HepG2 (cell line): Measurements from ENCODE around the gene FAM210A. TPM values are rescaled to one million over a fixed set of nuclear protein-coding genes. Genes with fewer than 3 reads are reported as not detected.

ENCODE experiments used
- ATAC-seq: fragments of 200-7000 bp; cut with Tn5 transposase; 3 replicates; pipeline ENCODE4 v1.9.1; 2020; ENCODE audit warnings: mild to moderate bottlenecking, moderate library complexity
- BruUV-seq: library from RNA; stranded (reverse); fragments of 400-500 nt; replicated peaks from 2 replicates; lab custom pipeline; 2021; lab: Mats Ljungman, UMichigan
- CTCF ChIA-PET: fragments of 300-600 bp; formaldehyde crosslinking; extraction: SDS; loops from one replicate; lab custom pipeline; 2021; ENCODE audit warnings: low total read pairs, inconsistent platforms, low intra/inter-chr PET ratio; lab: Yijun Ruan, JAX
- POLR2A ChIA-PET: fragments of 350-600 bp; sonication (Branson Sonifier 250); formaldehyde crosslinking; loops from one replicate; lab custom pipeline; 2020; ENCODE audit warnings: antibody characterized with exemption, inconsistent platforms; lab: Yijun Ruan, JAX
- DNase-seq: peaks from one replicate; pipeline ENCODE4 v3.0.0-alpha.2; 2015; ENCODE audit warnings: low spot score
- FAIRE-seq: peaks from 3 replicates; lab custom pipeline; 2011; peaks lifted over from hg19 to GRCh38; lab: Jason Lieb, UNC
- H2AFZ ChIP-seq: one replicate; pipeline ENCODE4 v1.6.1; 2011; ENCODE audit warnings: low read length, inconsistent platforms
- H3K27ac ChIP-seq: fragments of 300-600 bp; 3 replicates; pipeline ENCODE4 v1.8.0; 2011; ENCODE audit warnings: mixed run types, mild to moderate bottlenecking, mixed read lengths, low read length, inconsistent platforms; ENCODE audit not compliant: insufficient read depth; ENCODE audit errors: extremely low read length
- H3K27me3 ChIP-seq, 2 experiments: fragments of 200-600 bp in 1 of 2; 2 replicates in 1 of 2; 3 replicates in 1 of 2; pipeline versions ENCODE4 v1.6.0 to v1.8.0; 2011; ENCODE audit warnings: low read length in 2 of 2, mild to moderate bottlenecking in 2 of 2, moderate library complexity in 2 of 2, inconsistent platforms in 1 of 2; ENCODE audit not compliant: insufficient read depth in 2 of 2, control insufficient read depth in 1 of 2
- H3K36me3 ChIP-seq, 2 experiments: fragments of 200-600 bp in 1 of 2; replicated peaks in 1 of 2; 2 replicates in 1 of 2; 3 replicates in 1 of 2; pipeline versions ENCODE4 v1.5.1 to v1.8.0; 2011; ENCODE audit warnings: low read length in 2 of 2, inconsistent platforms in 1 of 2; ENCODE audit not compliant: insufficient read depth in 2 of 2, control insufficient read depth in 1 of 2
- H3K4me1 ChIP-seq: 2 replicates; pipeline ENCODE4 v1.5.1; 2012; ENCODE audit warnings: low read length, inconsistent platforms; ENCODE audit not compliant: insufficient read depth
- H3K4me2 ChIP-seq: 2 replicates; pipeline ENCODE4 v1.6.0; 2011; ENCODE audit warnings: low read depth, low read length, inconsistent platforms
- H3K4me3 ChIP-seq, 3 experiments: fragments of 200-600 bp in 1 of 3; sonication (generic), shearing (Covaris generic) in 1 of 3; replicated peaks in 1 of 3; 2 replicates each; pipeline ENCODE4 v1.5.1; 2011 to 2016; ENCODE audit warnings: low read length in 3 of 3, inconsistent platforms in 2 of 3, low read depth in 2 of 3, mild to moderate bottlenecking in 2 of 3, control low read depth in 1 of 3, mixed read lengths in 1 of 3; ENCODE audit not compliant: insufficient read depth in 1 of 3
- H3K79me2 ChIP-seq: one replicate; pipeline ENCODE4 v1.6.1; 2011; ENCODE audit warnings: low read length, inconsistent platforms; ENCODE audit not compliant: insufficient read depth
- H3K9ac ChIP-seq: 2 replicates; pipeline ENCODE4 v1.6.0; 2011; ENCODE audit warnings: mild to moderate bottlenecking, low read depth, low read length, inconsistent platforms; ENCODE audit not compliant: insufficient read depth
- H3K9me3 ChIP-seq: 2 replicates; pipeline ENCODE4 v1.5.1; 2012; ENCODE audit warnings: mild to moderate bottlenecking, low read length
- H4K20me1 ChIP-seq: 2 replicates; pipeline ENCODE4 v1.6.0; 2011; ENCODE audit warnings: inconsistent platforms, mild to moderate bottlenecking, low read length, moderate library complexity; ENCODE audit not compliant: insufficient read depth
- MIER3 ChIP-seq: IDR thresholded peaks from 2 replicates; pipeline ENCODE4 v1.6.1; 2016; ENCODE audit warnings: missing compliant biosample characterization, borderline replicate concordance
- PHF20 ChIP-seq: sonication (generic); formaldehyde crosslinking; IDR thresholded peaks from 2 replicates; pipeline ENCODE4 v1.5.0; 2020; ENCODE audit warnings: mild to moderate bottlenecking, missing genetic modification reagents
- ZFP82 ChIP-seq: sonication (generic); formaldehyde crosslinking; IDR thresholded peaks from 2 replicates; pipeline ENCODE4 v1.5.1; 2020; ENCODE audit warnings: mild to moderate bottlenecking, missing genetic modification reagents, borderline replicate concordance
- ZNF10 ChIP-seq: sonication (generic); formaldehyde crosslinking; IDR thresholded peaks from 2 replicates; pipeline ENCODE4 v1.4.0; 2020; ENCODE audit warnings: mild to moderate bottlenecking, low read depth, missing genetic modification reagents, borderline replicate concordance
- ZNF335 ChIP-seq: sonication (generic); formaldehyde crosslinking; IDR thresholded peaks from 2 replicates; pipeline ENCODE4 v1.4.0; 2020; ENCODE audit warnings: missing genetic modification reagents
- ZNF615 ChIP-seq: sonication (generic); formaldehyde crosslinking; IDR thresholded peaks from 2 replicates; pipeline ENCODE4 v1.5.0; 2020; ENCODE audit warnings: mild to moderate bottlenecking, missing genetic modification reagents, borderline replicate concordance
- ZNF772 ChIP-seq: sonication (generic); formaldehyde crosslinking; IDR thresholded peaks from 2 replicates; pipeline ENCODE4 v1.5.0; 2020; ENCODE audit warnings: mild to moderate bottlenecking, missing genetic modification reagents
- ZNF850 ChIP-seq: sonication (generic); formaldehyde crosslinking; conservative IDR thresholded peaks from 2 replicates; pipeline ENCODE4 v1.9.0; 2021; ENCODE audit warnings: mild to moderate bottlenecking, missing genetic modification reagents
- WGBS: methylation state at CpG from one replicate; pipeline ENCODE4 v1.1.6; 2017; ENCODE audit warnings: low lambda C conversion rate; 5-methylcytosine and 5-hydroxymethylcytosine counted together
- in situ Hi-C: cut with HindIII; loops from 2 replicates; pipeline ENCODE4 v1.10.0; 2017; ENCODE audit warnings: low pct_unique_long_range_greater_than_20kb; ENCODE audit not compliant: extremely low pct_ligation_motif_present
- intact Hi-C: fragments of 100-400 bp; cut with micrococcal nuclease; formaldehyde crosslinking; loops from one replicate; pipeline ENCODE4 v1.10.0; 2022; ENCODE audit not compliant: unreplicated experiment
- polyA plus RNA-seq, 8 experiments: library from polyadenylated mRNA; depleted of rRNA in 3 of 8; stranded (reverse) in 7 of 8; unstranded in 1 of 8; fragments of >200 nt; fragmentation: Illumina TruSeq in 4 of 8; extraction: Trizol in 4 of 8; gene quantifications; 2 replicates each; pipeline versions ENCODE4 v1.2.1 to v1.2.3, GENCODE V29; 2011 to 2016; ENCODE audit warnings: low read depth in 4 of 8, missing spikeins in 1 of 8, mixed read lengths in 1 of 8; ENCODE audit not compliant: insufficient read depth in 1 of 8
- total RNA-seq, 5 experiments: library from RNA; depleted of rRNA; stranded (reverse); fragments of >200 nt; fragmentation: Illumina TruSeq; extraction: Trizol; gene quantifications; 2 replicates each; pipeline ENCODE4 v1.2.3, GENCODE V29; 2016; ENCODE audit warnings: low read depth in 1 of 5
- TF ChIP-seq, protein P1 (sequence below): sonication (generic); formaldehyde crosslinking; IDR thresholded peaks from 2 replicates; pipeline ENCODE4 v1.8.0; 2022; ENCODE audit warnings: mild to moderate bottlenecking, missing genetic modification reagents, moderate library complexity
- TF ChIP-seq, protein P2 (sequence below): sonication (generic); formaldehyde crosslinking; IDR thresholded peaks from one replicate; pipeline ENCODE4 v1.5.1; 2020; ENCODE audit warnings: mild to moderate bottlenecking, missing genetic modification reagents; ENCODE audit errors: not compliant biosample characterization

Gene FAM210A
- total and polyA plus RNA-seq, 2 of the 13 experiments (the other 11 are each of a cell fraction or from before 2014, with no cell fraction given), result 33.2 to 37.5 TPM

DNA sequence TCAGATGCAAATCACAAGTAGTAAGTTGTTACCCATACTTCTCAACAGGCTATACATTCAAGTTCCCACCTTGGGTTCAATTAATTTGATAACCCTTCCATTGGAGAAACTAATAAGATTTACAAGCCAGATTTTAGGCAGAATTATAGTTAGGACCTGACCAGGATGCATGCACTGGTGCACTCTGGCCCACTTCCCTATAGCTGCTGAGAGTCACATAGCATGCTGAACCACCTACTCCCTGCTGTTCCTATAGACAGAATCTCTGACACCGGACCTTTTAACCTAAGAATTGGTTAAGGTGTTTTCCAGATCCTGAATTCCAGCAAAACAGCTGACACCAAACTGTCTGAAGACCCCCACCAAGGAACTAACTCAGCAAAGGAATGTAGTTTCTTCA, 26.2 kb downstream of the FAM210A start:
- no peaks in the 10 kb centered on the region for H3K27me3 ChIP-seq
- no peak overlapping the region for H3K4me3 ChIP-seq
- peaks cover 91% of the 10 kb centered on the region for H3K79me2 ChIP-seq
- ATAC-seq (no peak), DNase-seq (no peak), FAIRE-seq (no peak)
- 0 out of 2 replicates have a peak, but pooled peaks cover 9% of the 10 kb centered on the region for H4K20me1 ChIP-seq
- no peak overlapping the region for H3K27ac ChIP-seq
- H3K9me3 ChIP-seq, result peaks cover 55% of the 10 kb centered on the region
- no TSS peak for BruUV-seq
- no peaks in the 10 kb centered on the region for H3K4me1 ChIP-seq
- POLR2A ChIA-PET, result interaction anchor here (1.0 kb wide), 1 partner anchor 26 kb away, joined by 3 read pairs; the partner anchor contains the start of genes FAM210A and RNMT
- H2AFZ ChIP-seq, result no peak overlapping the region
- WGBS, result 100% methylated on average over 1 of the region's 1 CpG
- intact Hi-C loops (no loop called here), in situ Hi-C loops (no loop called here)
- H3K4me2 ChIP-seq, result no peak overlapping the region
- TF ChIP-seq ZNF335 (CRISPR knock-in tag) (no peak), ZNF10 (CRISPR knock-in tag) (no peak)
- no peak overlapping the region for H3K9ac ChIP-seq
- peaks cover 5 to 13% of the 10 kb centered on the region in 2 experiments; a peak in 4 of 5 replicates for H3K36me3 ChIP-seq
- CTCF ChIA-PET, result no interaction called here

DNA sequence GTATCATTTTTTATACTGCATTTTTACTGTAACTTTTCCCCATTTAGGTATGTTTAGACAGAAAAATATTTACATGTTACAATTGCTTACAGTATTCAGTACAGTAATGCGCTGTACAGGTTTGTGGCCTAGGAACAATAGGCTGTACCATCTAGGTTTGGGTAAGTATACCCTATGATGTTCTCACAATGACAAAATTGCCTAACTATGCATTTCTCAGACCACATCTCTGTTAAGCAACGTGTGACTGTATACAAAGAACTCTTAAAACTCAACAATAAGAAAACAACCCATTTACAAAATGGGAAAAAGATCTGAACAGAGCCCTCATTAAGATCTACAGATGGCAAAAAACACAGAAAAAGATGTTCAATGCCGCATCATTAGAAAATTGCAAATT, 29.4 kb downstream of the FAM210A start:
- CTCF ChIA-PET, result no interaction called here
- 91% methylated on average over 3 of the region's 3 CpGs for WGBS
- BruUV-seq, result no TSS peak
- H3K9ac ChIP-seq, result no peak overlapping the region
- DNase-seq (no peak), FAIRE-seq (no peak), ATAC-seq (no peak)
- H3K27me3 ChIP-seq, result no peaks in the 10 kb centered on the region
- no peak overlapping the region for H3K4me3 ChIP-seq
- intact Hi-C loops, result no loop called here
- in situ Hi-C loops, result no loop called here
- H4K20me1 ChIP-seq, result 0 out of 2 replicates have a peak, but pooled peaks cover 9% of the 10 kb centered on the region
- peaks cover 4 to 5% of the 10 kb centered on the region in 2 experiments; a peak in 3 of 5 replicates for H3K36me3 ChIP-seq
- peaks cover 66% of the 10 kb centered on the region for H3K79me2 ChIP-seq
- no peak overlapping the region for H2AFZ ChIP-seq
- POLR2A ChIA-PET, result no interaction called here
- no peaks in the 10 kb centered on the region for H3K4me1 ChIP-seq
- H3K4me2 ChIP-seq, result no peak overlapping the region
- H3K9me3 ChIP-seq, result peaks cover 23% of the 10 kb centered on the region
- H3K27ac ChIP-seq, result no peak overlapping the region
- TF ChIP-seq ZNF615 (CRISPR knock-in tag), result no peak
- no peak for TF ChIP-seq MIER3 (CRISPR knock-in tag)
- no peak for TF ChIP-seq PHF20 (CRISPR knock-in tag)
- no peak for TF ChIP-seq ZNF850 (CRISPR knock-in tag)
- no peak for TF ChIP-seq ZNF772
- no peak for TF ChIP-seq ZFP82 (CRISPR knock-in tag)
- TF ChIP-seq, protein P1, sequence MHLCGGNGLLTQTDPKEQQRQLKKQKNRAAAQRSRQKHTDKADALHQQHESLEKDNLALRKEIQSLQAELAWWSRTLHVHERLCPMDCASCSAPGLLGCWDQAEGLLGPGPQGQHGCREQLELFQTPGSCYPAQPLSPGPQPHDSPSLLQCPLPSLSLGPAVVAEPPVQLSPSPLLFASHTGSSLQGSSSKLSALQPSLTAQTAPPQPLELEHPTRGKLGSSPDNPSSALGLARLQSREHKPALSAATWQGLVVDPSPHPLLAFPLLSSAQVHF (CRISPR knock-in tag), result no peak
- TF ChIP-seq, protein P2, sequence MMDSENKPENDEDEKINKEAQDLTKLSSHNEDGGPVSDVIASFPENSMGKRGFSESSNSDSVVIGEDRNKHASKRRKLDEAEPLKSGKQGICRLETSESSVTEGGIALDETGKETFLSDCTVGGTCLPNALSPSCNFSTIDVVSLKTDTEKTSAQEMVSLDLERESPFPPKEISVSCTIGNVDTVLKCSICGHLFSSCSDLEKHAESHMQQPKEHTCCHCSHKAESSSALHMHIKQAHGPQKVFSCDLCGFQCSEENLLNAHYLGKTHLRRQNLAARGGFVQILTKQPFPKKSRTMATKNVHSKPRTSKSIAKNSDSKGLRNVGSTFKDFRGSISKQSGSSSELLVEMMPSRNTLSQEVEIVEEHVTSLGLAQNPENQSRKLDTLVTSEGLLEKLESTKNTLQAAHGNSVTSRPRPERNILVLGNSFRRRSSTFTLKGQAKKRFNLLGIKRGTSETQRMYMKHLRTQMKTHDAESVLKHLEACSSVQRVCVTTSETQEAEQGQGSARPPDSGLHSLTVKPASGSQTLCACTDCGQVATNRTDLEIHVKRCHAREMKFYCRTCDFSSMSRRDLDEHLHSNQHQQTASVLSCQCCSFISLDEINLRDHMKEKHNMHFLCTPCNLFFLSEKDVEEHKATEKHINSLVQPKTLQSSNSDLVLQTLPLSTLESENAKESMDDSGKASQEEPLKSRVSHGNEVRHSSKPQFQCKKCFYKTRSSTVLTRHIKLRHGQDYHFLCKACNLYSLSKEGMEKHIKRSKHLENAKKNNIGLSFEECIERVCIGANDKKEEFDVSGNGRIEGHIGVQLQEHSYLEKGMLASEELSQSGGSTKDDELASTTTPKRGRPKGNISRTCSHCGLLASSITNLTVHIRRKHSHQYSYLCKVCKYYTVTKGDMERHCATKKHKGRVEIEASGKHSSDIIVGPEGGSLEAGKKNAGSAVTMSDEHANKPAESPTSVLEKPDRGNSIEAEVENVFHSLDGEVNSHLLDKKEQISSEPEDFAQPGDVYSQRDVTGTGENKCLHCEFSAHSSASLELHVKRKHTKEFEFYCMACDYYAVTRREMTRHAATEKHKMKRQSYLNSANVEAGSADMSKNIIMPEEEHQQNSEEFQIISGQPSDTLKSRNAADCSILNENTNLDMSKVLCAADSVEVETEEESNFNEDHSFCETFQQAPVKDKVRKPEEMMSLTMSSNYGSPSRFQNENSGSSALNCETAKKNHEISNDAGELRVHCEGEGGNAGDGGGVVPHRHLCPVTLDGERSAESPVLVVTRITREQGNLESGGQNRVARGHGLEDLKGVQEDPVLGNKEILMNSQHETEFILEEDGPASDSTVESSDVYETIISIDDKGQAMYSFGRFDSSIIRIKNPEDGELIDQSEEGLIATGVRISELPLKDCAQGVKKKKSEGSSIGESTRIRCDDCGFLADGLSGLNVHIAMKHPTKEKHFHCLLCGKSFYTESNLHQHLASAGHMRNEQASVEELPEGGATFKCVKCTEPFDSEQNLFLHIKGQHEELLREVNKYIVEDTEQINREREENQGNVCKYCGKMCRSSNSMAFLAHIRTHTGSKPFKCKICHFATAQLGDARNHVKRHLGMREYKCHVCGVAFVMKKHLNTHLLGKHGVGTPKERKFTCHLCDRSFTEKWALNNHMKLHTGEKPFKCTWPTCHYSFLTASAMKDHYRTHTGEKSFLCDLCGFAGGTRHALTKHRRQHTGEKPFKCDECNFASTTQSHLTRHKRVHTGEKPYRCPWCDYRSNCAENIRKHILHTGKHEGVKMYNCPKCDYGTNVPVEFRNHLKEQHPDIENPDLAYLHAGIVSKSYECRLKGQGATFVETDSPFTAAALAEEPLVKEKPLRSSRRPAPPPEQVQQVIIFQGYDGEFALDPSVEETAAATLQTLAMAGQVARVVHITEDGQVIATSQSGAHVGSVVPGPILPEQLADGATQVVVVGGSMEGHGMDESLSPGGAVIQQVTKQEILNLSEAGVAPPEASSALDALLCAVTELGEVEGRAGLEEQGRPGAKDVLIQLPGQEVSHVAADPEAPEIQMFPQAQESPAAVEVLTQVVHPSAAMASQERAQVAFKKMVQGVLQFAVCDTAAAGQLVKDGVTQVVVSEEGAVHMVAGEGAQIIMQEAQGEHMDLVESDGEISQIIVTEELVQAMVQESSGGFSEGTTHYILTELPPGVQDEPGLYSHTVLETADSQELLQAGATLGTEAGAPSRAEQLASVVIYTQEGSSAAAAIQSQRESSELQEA (CRISPR knock-in tag), result no peak
